GM13977 (cell line): ENCODE results near the gene CPE.

Experiments
- DNase-seq: peaks from one replicate; pipeline ENCODE4 v3.0.0; 2012; ENCODE audit warnings: low spot score
- CTCF ChIP-seq: IDR thresholded peaks from 2 replicates; pipeline ENCODE4 v1.5.1; 2012; ENCODE audit warnings: mild to moderate bottlenecking, control low read depth; ENCODE audit not compliant: insufficient read depth; ENCODE audit errors: extremely low read depth, missing control alignments
- in situ Hi-C: fragments of 300-500 bp; cut with MboI; formaldehyde crosslinking; loops from one replicate; pipeline ENCODE4 v1.12.0; 2022; ENCODE audit warnings: low sequenced_read_pairs, low pct_unique_long_range_greater_than_20kb, mixed read lengths, inconsistent platforms; ENCODE audit not compliant: unreplicated experiment

The CPE gene

DNA sequence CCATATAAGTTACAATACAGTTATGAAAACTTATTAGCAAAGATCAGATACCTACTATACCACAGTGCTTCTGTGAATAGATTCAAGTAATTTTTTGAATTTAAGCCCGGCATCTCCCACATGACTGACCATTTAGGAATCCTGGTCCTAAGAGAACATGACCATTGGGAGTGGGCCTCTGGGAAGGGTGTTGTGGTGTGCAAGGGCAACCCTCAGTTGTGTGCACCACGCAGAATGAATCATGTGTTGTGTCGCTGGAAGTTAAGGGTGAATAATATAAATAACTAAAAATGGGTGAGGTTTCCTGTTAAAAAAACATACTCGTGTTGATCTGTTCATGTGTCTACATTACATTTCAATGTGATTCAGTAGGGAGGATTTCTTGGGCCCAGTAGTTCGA is 15.5 kb downstream of the CPE start:
- no peak for DNase-seq
- no peak for TF ChIP-seq CTCF
- in situ Hi-C loops = no loop called here

DNA sequence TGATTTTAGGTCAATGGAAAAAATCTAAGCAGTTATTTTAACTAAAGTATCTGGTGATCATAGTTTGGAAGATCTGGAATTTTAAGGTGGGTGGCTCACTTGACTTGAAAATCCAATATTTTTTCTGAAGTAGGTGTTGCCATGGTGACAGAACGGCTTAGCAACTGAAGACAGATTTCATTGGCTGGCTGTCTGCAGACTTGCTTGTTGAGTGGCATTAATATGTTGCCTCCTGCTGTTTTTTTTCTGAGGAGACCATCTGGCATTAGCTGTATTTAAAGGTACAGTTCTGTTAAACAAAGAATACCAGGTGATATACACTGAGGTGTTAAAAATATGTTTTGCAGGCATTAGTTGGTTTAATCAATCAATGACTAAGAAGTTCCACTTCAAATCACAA is 19.8 kb downstream of the CPE start:
- no peak for DNase-seq

DNA sequence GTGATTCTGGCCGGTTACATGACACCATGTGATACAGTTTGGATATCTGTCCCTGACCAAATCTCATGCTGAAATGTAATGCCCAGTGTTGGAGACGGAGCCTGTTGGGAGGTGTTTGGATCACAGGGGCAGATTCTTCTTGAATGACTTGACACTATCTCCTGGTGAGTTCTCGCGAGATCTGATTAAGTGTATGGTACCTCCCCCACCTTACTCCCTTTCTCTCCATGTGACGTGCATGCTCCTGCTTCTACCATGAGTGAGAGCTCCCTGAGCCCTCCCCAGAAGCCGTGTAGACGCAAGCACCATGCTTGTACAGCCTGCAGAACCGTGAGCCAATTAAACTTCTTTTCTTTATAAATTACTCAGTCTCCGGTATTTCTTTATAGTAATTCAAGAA is 23.6 kb downstream of the CPE start:
- TF ChIP-seq CTCF = no peak
- in situ Hi-C loops = no loop called here
- no peak for DNase-seq

More for the DNA sequence above, 19.8 kb downstream of the CPE start:
- TF ChIP-seq CTCF = no peak
- in situ Hi-C loops = no loop called here

- in situ Hi-C loops = no loop called here
- DNase-seq = no peak
- TF ChIP-seq CTCF = no peak
Observed at GRCh38 chr4:165403048-165403447, 24.2 kb downstream of the CPE start.

GRCh38 chr4:165403637-165404036 is 24.8 kb downstream of the CPE start:
- no peak for DNase-seq

GRCh38 chr4:165404080-165404479 is 25.3 kb downstream of the CPE start:
- in situ Hi-C loops = no loop called here
- no peak for DNase-seq
- no peak for TF ChIP-seq CTCF

More at GRCh38 chr4:165403637-165404036, 24.8 kb downstream of the CPE start:
- in situ Hi-C loops = no loop called here
- no peak for TF ChIP-seq CTCF

- no peak for DNase-seq
- in situ Hi-C loops = no loop called here
- no peak for TF ChIP-seq CTCF
Observed at GRCh38 chr4:165404696-165405095, 25.9 kb downstream of the CPE start.
